Fibroblast of the aortic adventitia (primary cell): ENCODE data around the gene MPND. TPM values are rescaled to one million over a fixed set of nuclear protein-coding genes. Genes with fewer than 3 reads are reported as not detected.
A peak's percentile ranks its signal among the peaks of the same experiment; 100 is the strongest.

Source experiments
- DNase-seq: peaks from one replicate; pipeline ENCODE4 v3.0.0-alpha.2; 2010; ENCODE audit warnings: low read depth
- H3K4me3 ChIP-seq: 2 replicates; pipeline ENCODE4 v1.5.1; 2011; ENCODE audit warnings: low read depth, mild to moderate bottlenecking, control low read depth, low read length, moderate library complexity
- CTCF ChIP-seq: IDR thresholded peaks from 2 replicates; pipeline ENCODE4 v1.5.1; 2011; ENCODE audit warnings: mild to moderate bottlenecking, low read length, control low read depth, inconsistent platforms; ENCODE audit not compliant: insufficient read depth
- total RNA-seq: library from RNA; depleted of rRNA; stranded (reverse); fragments of >200 nt; gene quantifications from 2 replicates; pipeline ENCODE4 v1.2.3, GENCODE V29; 2012; ENCODE audit warnings: low replicate concordance

Gene MPND
- total RNA-seq, 1 donor = 5.4 TPM

- TF ChIP-seq CTCF = peak; percentile 32
- DNase-seq = no peak
- H3K4me3 ChIP-seq = no peak overlapping the region
Observed at GRCh38 chr19:4362831-4363545, 19.6 kb downstream of the MPND start.

GRCh38 chr19:4363571-4364304 is 20.4 kb downstream of the MPND start:
- no peak overlapping the region for H3K4me3 ChIP-seq
- TF ChIP-seq CTCF = no peak
- no peak for DNase-seq

DNA sequence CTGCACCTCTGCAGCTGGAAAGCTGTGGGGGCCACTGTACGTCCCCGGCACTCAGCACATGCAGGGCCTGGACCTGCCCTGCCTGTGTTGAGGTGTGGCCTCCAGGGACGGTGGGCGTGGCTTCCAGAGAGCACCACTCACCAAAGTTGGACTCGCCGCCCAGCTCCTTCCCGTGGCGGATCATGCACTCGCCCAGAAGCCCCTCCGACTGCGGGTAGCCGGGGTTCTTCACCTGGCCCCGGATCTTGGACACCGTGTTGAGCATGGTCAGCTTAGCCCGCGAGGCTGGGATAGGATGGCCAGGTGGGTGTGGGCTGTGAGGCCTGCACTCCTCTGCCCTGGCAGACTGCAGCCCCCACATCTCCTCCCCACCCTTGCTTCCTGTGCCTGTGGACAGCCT is 22.0 kb downstream of the MPND start:
- no peak for DNase-seq
- TF ChIP-seq CTCF = no peak
- H3K4me3 ChIP-seq = no peak overlapping the region

- no peak for DNase-seq
- H3K4me3 ChIP-seq = no peak overlapping the region
- TF ChIP-seq CTCF = no peak
Observed at GRCh38 chr19:4365791-4366665, 22.7 kb downstream of the MPND start.

DNA sequence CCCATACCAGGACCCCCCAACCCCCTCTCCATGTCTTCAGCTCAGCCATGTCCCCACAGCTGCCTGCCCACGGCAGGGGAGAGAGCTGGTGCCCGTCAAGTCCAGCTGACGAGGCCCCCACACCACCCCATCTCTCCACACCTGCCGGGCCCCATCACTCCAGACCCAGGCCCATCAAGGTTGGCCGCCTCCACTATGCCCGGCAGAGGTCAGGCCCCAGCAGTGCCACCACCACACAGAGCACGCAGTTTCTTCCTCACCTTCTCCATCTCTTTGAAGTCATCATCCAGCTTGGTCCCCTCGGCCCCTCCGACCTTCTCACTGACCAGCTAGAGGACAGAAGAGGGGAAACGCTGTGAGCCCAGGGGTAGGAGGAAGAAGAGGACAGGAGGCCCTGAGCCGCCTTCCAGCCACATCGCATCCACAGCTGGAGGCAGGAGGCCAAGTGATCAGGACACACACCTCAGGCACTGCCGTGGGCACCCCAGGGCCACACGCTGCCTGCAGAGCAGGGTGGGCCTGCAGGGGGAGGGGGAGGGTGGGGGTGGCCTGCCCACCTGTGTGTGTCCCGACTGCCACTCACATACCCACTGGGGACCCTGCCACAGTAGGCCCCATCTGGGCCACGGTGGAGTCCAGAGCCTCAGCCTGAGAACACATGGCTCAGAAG is 23.4 kb downstream of the MPND start:
- no peak overlapping the region for H3K4me3 ChIP-seq
- no peak for DNase-seq
- no peak for TF ChIP-seq CTCF

DNA sequence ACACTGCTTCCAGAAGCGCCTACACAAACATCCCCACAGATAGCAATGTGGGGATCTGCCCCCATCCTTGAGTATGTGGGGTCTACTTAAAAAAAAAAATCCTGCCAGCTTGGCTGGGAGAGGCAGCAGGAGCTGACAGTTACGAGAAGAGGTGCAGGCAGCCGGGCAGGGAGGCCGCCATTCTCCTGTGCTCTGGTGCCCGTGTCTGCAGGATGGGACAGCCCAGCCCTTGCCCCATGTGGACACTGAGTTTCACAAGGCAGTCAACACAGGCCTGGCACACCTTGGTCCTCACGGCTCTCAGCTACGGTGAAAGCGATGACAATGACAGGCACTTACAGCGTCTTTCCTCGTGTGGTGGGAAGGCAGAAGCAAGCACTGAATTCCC is 24.0 kb downstream of the MPND start:
- H3K4me3 ChIP-seq = no peak overlapping the region
- no peak for DNase-seq
- no peak for TF ChIP-seq CTCF
